Measurements from ENCODE around the gene SSTR3. TPM values are rescaled to one million over a fixed set of nuclear protein-coding genes. Genes with fewer than 3 reads are reported as not detected.

Gene SSTR3
- total RNA-seq, 4 donors from 2014 or later, result 0.12 to 0.28 TPM; not detected in 2

DNA sequence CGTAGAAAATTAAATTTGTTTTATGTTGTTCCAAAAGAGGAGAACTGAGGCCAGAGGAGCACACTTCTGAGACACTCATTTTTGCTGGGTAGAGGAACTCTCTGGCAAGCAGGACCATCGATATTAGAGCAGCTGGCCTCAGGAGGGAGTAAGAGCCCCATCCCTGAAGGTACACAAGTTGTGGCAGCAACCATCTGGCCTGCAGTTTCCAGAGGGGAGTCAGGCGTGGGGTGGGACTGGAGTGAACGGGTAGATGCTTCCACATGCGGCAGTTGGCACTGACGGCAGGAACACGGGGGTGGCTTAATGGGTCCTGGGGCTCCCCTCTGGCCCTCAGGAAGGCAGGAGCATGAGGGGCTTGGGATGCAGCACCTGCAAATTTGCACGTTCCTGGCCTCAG is 13.2 kb upstream of the SSTR3 start:
- TF ChIP-seq, protein P1, sequence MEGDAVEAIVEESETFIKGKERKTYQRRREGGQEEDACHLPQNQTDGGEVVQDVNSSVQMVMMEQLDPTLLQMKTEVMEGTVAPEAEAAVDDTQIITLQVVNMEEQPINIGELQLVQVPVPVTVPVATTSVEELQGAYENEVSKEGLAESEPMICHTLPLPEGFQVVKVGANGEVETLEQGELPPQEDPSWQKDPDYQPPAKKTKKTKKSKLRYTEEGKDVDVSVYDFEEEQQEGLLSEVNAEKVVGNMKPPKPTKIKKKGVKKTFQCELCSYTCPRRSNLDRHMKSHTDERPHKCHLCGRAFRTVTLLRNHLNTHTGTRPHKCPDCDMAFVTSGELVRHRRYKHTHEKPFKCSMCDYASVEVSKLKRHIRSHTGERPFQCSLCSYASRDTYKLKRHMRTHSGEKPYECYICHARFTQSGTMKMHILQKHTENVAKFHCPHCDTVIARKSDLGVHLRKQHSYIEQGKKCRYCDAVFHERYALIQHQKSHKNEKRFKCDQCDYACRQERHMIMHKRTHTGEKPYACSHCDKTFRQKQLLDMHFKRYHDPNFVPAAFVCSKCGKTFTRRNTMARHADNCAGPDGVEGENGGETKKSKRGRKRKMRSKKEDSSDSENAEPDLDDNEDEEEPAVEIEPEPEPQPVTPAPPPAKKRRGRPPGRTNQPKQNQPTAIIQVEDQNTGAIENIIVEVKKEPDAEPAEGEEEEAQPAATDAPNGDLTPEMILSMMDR (IDR thresholded peaks at IDR 0.05), result no peak
- DNase-seq (ENCODE audit: low spot score), result no peak
- ATAC-seq (ENCODE audit: low FRiP score), result no peak

DNA sequence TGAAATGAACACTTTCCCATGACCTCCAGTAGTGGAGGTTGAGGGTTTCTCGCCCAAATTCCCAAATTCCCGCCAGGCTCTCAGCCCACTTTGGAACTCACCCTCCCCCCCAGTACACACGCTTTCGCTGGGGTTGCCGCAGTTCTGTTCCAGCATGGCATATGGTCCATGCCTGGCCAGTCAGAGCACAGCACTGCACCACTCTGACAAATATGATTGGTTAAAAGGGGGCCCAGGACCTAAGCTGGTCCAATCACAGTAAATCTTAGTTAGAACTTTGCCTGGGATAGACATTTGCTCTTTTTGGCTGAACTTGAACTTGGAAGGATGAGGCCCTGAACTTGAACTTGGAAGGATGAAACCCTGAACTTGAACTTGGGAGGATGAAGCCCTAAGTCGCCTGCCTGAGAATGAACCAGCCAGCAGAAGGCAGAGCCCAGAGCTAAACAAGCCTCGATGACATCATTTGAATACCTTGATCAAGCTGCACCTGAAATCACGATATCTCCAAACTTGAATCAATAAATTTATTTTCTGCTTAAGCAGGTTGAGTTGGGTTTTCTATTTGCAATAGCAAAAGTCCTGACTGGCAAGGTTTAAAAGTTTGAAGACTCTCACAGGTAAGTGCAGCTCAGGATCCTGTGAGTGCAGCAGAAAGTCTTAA is 12.6 kb upstream of the SSTR3 start:
- TF ChIP-seq, protein P1 (IDR thresholded peaks at IDR 0.05), result no peak
- no peak for DNase-seq (ENCODE audit: low spot score)
- no peak for ATAC-seq (ENCODE audit: low FRiP score)

DNA sequence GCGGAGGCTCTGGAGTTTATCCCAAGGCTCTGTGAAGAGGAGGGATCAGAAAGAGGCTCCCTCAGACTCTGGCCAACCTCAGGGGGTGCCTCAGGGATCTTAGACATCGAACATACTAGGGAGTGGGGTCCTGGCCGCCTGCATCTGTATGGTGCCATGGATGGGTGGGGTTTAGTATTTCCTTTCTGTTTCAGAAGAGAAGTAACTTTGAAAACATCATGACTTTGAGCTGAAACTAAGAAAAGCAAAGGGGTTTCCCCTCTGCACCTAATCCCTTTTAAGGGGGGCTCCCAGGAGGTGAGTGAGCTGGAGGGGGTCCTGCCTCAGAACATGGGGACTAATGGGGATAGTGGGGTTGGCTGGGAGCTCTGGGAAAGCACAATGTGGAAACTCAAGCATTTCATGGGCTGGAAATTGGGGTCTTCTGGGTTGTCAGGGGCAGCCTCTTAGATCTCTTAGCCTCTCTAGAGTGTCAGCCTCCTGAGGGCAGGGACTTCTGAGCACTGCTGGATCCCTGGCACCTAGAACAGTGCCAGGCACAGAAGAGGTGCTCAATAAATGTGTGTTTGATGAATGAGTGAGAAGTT is 11.8 kb upstream of the SSTR3 start:
- TF ChIP-seq, protein P1 (IDR thresholded peaks at IDR 0.05), result no peak
- no peak for ATAC-seq (ENCODE audit: low FRiP score)
- DNase-seq (ENCODE audit: low spot score), result no peak

DNA sequence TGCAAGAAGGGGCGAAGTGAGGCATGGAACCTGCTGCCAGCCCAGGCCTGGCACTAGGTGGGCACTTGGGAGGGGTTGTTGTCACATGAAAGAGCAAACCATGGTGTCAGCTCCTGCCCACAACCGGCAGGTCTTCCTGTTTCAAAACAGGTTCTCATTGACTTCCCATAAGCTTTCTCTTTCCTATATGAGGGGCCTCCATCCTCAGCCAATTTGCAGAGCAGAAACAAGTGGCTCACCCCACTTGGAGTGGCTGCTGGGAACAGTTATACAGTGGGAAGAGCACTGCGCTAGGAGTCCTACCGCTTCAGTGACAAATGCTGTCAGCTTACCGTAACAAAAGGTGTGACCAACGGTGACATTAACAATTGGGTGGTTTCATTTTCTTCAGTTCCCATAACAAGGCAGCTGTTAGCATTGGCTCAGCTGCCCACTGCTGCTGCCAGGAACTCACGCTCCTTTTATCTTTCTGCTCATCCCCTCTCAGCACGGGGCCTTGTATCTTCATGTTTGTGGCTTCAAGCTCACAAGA is 10.2 kb upstream of the SSTR3 start:
- DNase-seq (ENCODE audit: low spot score) (no peak), ATAC-seq (ENCODE audit: low FRiP score) (no peak)
- TF ChIP-seq, protein P1 (IDR thresholded peaks at IDR 0.05), result no peak

DNA sequence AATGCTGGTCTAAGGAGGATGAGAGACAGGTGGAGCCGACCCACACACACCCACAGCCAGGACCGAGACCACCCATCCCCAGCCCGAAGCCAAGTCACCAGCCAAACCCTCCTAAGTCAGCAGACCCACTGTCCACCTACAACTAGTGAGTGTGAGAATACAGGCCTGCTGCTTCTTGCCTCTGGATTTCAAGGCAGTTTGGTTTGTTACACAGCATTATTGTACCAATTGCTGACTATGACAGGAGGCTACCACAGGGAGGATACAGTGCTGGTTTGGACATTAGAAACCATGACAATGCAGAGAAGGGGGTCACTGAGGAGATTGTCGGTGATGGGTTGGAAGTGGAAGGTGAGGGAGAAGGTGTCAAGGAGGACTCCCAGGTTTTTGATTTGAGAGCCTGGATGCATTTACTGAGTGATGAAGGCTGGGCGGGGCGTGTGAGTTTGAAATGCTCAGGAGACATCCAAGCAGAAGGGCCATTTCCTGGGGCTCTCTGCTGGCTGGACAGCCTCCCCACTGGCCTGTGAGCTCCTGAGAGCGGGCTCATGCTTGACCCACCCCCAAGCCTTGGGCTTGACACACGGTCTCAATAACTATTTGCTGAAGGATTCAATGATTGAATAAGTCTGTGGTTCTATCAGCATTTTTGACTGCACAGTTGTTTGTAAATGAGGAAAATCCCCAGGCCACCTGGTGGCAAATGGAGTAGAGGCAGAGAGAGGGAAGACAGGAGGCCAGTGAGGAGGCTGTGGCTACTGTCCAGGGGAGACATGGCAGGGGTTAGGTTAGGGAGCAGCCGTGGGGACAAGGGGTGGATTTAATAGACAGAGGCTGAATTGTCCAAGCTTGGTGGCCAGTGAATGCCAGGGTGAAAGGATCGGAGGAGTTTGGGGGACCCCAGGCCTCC is 9.4 kb upstream of the SSTR3 start:
- TF ChIP-seq, protein P1 (IDR thresholded peaks at IDR 0.05), result no peak

DNA sequence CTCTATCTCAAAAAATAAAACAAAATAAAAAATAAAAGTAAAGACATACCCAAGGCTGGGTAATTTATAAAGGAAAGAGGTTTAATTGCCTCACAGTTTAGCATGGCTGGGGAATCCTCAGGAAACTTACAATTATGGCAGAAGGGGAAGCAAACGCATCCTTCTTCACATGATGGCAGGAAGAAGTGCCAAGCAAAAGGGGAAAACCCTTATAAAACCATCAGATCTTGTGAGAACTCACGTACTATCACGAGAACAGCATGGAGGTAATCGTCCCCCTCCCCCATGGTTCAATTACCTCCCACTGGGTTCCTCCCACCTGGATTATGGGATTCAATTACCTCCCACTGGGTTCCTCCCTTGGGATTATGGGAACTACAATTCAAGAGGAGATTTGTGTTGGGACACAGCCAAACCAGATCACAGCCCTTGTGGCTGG is 8.3 kb upstream of the SSTR3 start:
- ATAC-seq (ENCODE audit: low FRiP score) (no peak), DNase-seq (ENCODE audit: low spot score) (no peak)
- TF ChIP-seq, protein P1 (IDR thresholded peaks at IDR 0.05), result no peak

More for the DNA sequence above, 9.4 kb upstream of the SSTR3 start:
- ATAC-seq (ENCODE audit: low FRiP score), result no peak
- DNase-seq (ENCODE audit: low spot score), result no peak
